Mesendoderm (in vitro differentiated cells): ENCODE results near the gene EXOSC9.

ENCODE experiments used
- DNase-seq: peaks from one replicate; pipeline ENCODE4 v3.0.0; 2013
- H2AK5ac ChIP-seq: 2 replicates; pipeline ENCODE4 v1.6.1; 2013; ENCODE audit warnings: low read length, inconsistent platforms
- H2BK120ac ChIP-seq: 2 replicates; pipeline ENCODE4 v1.6.1; 2013; ENCODE audit warnings: low read depth, mild to moderate bottlenecking, low read length, moderate library complexity, mixed read lengths
- H2BK15ac ChIP-seq: replicated peaks from 2 replicates; pipeline ENCODE4 v1.6.1; 2013; ENCODE audit warnings: low read depth, mild to moderate bottlenecking, moderate library complexity
- H2BK5ac ChIP-seq: 2 replicates; pipeline ENCODE4 v1.6.1; 2013; ENCODE audit warnings: low read length, inconsistent platforms
- H3K18ac ChIP-seq: 2 replicates; pipeline ENCODE4 v1.6.1; 2013; ENCODE audit warnings: mild to moderate bottlenecking, low read length, mixed read lengths
- H3K23ac ChIP-seq: one replicate; pipeline ENCODE4 v1.6.1; 2013; ENCODE audit warnings: low read length
- H3K27ac ChIP-seq: 2 replicates; pipeline ENCODE4 v1.5.1; 2013; ENCODE audit warnings: low read depth, mild to moderate bottlenecking, inconsistent platforms, low read length, moderate library complexity
- H3K27me3 ChIP-seq: 2 replicates; pipeline ENCODE4 v1.6.1; 2013; ENCODE audit warnings: low read length, control low read depth, mild to moderate bottlenecking, inconsistent platforms; ENCODE audit not compliant: insufficient read depth, poor library complexity
- H3K36me3 ChIP-seq: 2 replicates; pipeline ENCODE4 v1.6.1; 2013; ENCODE audit warnings: low read length, inconsistent platforms; ENCODE audit not compliant: control insufficient read depth, insufficient read depth
- H3K4ac ChIP-seq: one replicate; pipeline ENCODE4 v1.6.1; 2013; ENCODE audit warnings: low read depth, mild to moderate bottlenecking, low read length, moderate library complexity
- H3K4me1 ChIP-seq: 2 replicates; pipeline ENCODE4 v1.6.1; 2013; ENCODE audit warnings: low read depth, low read length, inconsistent platforms; ENCODE audit not compliant: control insufficient read depth
- H3K4me2 ChIP-seq: 2 replicates; pipeline ENCODE4 v1.6.1; 2013; ENCODE audit warnings: low read length
- H3K4me3 ChIP-seq: 2 replicates; pipeline ENCODE4 v1.5.1; 2013; ENCODE audit warnings: mild to moderate bottlenecking, low read length
- H3K56ac ChIP-seq: one replicate; pipeline ENCODE4 v1.6.1; 2013; ENCODE audit warnings: low read length
- H3K79me1 ChIP-seq: 2 replicates; pipeline ENCODE4 v1.6.1; 2013; ENCODE audit warnings: low read length, inconsistent platforms
- H3K79me2 ChIP-seq: 2 replicates; pipeline ENCODE4 v1.6.1; 2013; ENCODE audit warnings: mild to moderate bottlenecking, low read length; ENCODE audit not compliant: control insufficient read depth, insufficient read depth
- H3K9ac ChIP-seq: 2 replicates; pipeline ENCODE4 v1.6.1; 2013; ENCODE audit warnings: low read length, inconsistent platforms
- H4K5ac ChIP-seq: one replicate; pipeline ENCODE4 v1.6.1; 2013; ENCODE audit warnings: low read length
- H4K8ac ChIP-seq: one replicate; pipeline ENCODE4 v1.6.1; 2013; ENCODE audit warnings: low read depth, mild to moderate bottlenecking, control low read depth, low read length, moderate library complexity
- WGBS: extraction: QIAGEN DNeasy Blood & Tissue Kit; methylation state at CpG from one replicate; pipeline ENCODE4 v1.1.7; 2013; ENCODE audit warnings: low lambda C conversion rate, missing lambda C conversion rate; ENCODE audit not compliant: insufficient coverage; ENCODE audit errors: extremely low coverage; 5-methylcytosine and 5-hydroxymethylcytosine counted together

The EXOSC9 gene

GRCh38 chr4:121860121-121860520, 59.0 kb downstream of the EXOSC9 start:
- Histone ChIP-seq H3K79me2 (no peaks in the 10 kb centered on the region), H4K8ac (no peak overlapping the region), H2BK5ac (no peak overlapping the region), H2AK5ac (no peak overlapping the region), H3K79me1 (no peaks in the 10 kb centered on the region), H3K4ac (no peak overlapping the region), H3K9ac (no peak overlapping the region), H4K5ac (no peak overlapping the region), H3K4me2 (no peak overlapping the region), H3K4me3 (no peak overlapping the region), H3K27ac (no peak overlapping the region), H3K36me3 (no peaks in the 10 kb centered on the region), H3K4me1 (no peaks in the 10 kb centered on the region), H2BK15ac (no peak overlapping the region), H2BK120ac (no peak overlapping the region), H3K18ac (no peak overlapping the region), H3K23ac (no peak overlapping the region), H3K27me3 (no peaks in the 10 kb centered on the region), H3K56ac (no peak overlapping the region)
- DNase-seq, result no peak

GRCh38 chr4:121861426-121861825, 60.3 kb downstream of the EXOSC9 start:
- Histone ChIP-seq H3K23ac (no peak overlapping the region), H2BK5ac (no peak overlapping the region), H3K27me3 (no peaks in the 10 kb centered on the region), H2BK15ac (no peak overlapping the region), H3K18ac (no peak overlapping the region), H3K56ac (no peak overlapping the region), H3K9ac (no peak overlapping the region), H3K4ac (no peak overlapping the region), H3K27ac (no peak overlapping the region), H3K4me3 (no peak overlapping the region), H2BK120ac (no peak overlapping the region), H3K4me2 (no peak overlapping the region), H3K4me1 (no peaks in the 10 kb centered on the region), H3K36me3 (no peaks in the 10 kb centered on the region), H4K8ac (no peak overlapping the region), H3K79me1 (no peaks in the 10 kb centered on the region), H2AK5ac (no peak overlapping the region), H3K79me2 (no peaks in the 10 kb centered on the region), H4K5ac (no peak overlapping the region)
- WGBS, result no CpG with 5 or more reads among the region's 2 CpGs
- DNase-seq, result no peak

GRCh38 chr4:121863799-121864198, 62.7 kb downstream of the EXOSC9 start:
- DNase-seq, result peak; percentile 33
- WGBS, result no CpG with 5 or more reads among the region's 7 CpGs
- Histone ChIP-seq H3K56ac (no peak overlapping the region), H3K27ac (no peak overlapping the region), H3K4me1 (no peaks in the 10 kb centered on the region), H2BK5ac (no peak overlapping the region), H2BK15ac (no peak overlapping the region), H3K27me3 (no peaks in the 10 kb centered on the region), H3K79me1 (no peaks in the 10 kb centered on the region), H3K79me2 (no peaks in the 10 kb centered on the region), H3K4ac (no peak overlapping the region), H3K4me3 (no peak overlapping the region), H4K8ac (no peak overlapping the region), H3K18ac (no peak overlapping the region), H3K9ac (no peak overlapping the region), H3K4me2 (no peak overlapping the region), H3K36me3 (no peaks in the 10 kb centered on the region), H2AK5ac (no peak overlapping the region), H4K5ac (no peak overlapping the region), H2BK120ac (no peak overlapping the region), H3K23ac (no peak overlapping the region)
